GM19099 (cell line): ENCODE data around the gene LGR6.

Source experiments
- POLR2A ChIP-seq: IDR thresholded peaks from 3 replicates; pipeline ENCODE4 v1.6.1; 2011; ENCODE audit warnings: low read depth; ENCODE audit not compliant: insufficient read length; ENCODE audit errors: extremely low read depth

The LGR6 gene

DNA sequence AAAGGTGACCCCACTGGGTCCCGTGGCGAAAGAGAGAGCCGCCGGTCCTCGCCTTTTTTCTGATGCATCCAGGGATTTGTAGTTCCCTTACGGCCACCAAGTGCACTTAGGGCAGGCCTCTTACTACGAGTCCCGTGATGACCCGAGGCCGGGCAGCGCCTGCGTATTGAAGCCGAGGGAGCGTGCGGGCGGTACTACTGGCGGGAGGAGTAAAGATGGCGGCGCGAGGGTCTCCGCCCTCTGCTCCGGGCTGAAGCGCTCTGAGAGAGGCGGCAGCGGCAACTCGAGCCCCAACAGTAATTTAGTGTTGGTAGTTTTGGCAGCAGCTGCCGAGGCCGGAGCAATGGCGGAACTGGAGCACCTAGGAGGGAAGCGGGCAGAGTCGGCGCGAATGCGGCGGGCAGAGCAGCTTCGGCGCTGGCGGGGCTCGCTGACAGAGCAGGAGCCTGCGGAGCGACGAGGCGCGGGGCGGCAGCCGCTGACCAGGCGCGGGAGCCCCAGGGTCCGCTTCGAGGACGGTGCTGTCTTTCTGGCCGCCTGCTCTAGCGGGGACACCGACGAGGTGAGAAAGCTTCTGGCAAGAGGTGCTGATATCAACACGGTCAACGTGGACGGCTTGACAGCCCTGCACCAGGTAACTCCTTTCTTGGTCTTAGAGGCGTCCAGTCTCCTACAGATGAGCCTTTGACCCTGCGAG lies 155.1 kb downstream of the LGR6 start, which contains the start of gene PPP1R12B:
TSS of gene PPP1R12B (plus strand) at position 191 of the 697 bp plus-strand sequence. CDS start at position 344, 153 bp downstream.
- TF ChIP-seq POLR2A: peak; percentile 69

DNA sequence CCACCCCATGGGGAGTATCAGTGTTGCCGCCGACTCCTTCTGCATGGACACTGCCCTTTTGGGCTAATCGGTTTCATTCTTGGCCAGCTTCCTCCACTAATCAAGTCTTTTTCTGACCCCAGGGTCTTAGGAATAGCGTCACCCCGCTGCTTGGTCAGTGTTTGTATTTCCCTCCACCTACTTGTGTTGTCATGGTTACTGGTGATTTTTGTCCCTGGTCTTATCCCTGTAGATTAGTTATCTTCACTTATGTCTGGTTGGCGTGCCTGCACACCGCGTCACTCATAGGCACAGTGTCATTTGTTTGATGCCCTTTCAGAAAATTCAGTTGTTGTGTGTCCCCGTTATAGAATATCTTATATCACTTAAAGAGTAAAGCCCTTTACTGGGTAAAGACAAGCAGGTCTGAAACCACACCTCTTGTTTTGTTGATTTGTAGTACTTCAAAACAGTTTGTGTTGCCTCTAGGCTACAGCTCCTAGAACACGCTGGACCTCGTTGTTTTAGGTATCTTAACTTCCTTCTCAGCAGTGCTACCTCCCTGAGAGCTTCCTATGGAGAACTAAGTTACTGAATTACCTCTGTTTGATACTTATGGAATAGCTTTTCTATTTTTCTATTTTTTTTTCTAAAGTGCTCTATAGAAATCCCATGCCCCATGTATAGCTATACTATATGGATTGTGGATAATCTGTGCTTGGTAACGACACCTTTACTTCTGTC lies 155.8 kb downstream of the LGR6 start:
- TF ChIP-seq POLR2A: no peak

DNA sequence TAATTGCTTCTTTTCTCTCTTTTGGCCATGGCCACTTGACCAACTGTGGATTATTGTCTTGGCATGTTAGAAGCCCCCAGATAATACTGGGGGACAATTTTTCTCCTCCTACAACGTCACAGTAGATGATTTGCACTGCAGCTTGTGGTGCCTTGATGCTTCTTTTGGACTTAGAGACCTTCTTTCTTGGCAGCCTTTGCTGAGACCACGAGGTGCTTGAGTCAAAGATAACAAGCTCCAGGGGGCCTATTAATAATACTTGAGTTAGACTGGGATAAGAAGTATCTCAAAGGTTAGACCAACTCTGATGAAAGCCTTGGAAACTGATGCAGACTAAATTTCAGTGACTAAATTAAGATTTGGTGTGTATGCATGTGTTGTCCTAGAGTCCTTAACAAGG lies 158.1 kb downstream of the LGR6 start:
- TF ChIP-seq POLR2A: no peak

DNA sequence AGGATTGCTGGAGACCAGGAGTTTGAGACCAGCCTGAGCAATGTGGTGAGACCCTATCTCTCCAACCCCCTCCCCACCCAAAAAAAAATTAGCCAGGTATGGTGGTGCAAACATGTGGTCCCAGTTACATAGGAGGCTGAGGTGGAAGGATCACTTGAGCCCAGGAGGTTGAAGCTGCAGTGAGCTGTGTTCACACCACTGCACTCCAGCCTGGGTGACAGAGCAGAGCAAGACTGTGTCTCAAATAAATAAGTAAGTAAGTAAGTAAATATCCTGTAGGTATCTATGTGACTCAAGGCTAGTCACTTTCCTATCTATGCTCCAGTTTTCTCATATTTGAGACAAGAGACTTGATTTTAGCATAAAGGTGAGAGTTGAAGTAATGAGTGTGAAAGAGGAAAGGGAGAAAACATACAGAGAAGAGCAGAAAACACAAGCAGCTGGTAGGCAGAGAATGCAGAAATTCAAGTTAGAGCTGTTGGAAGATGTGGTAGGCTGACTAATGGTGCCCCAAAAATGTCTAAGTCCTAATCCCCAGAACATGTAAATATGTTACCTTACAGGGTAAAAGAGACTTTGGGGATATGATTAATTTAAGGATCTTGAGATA lies 162.4 kb downstream of the LGR6 start:
- no peak for TF ChIP-seq POLR2A

DNA sequence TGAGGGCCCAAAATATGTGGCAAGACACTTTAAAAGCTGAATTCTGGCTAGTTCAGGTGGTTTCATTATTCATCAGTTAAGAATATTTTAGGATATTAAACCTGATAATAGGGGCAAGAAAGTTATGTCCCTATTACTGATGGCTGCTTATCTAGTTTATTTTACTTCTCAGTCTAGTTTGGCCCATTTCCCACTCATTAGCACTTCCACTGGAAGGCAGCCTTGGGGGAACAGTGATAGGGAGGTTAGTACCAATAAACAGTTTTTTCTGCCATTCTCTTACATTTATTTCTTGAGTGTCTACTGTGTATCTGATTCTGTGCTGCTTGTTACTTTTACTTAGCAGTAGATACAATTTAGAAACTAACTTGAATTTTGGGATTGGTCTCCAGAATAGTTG lies 163.9 kb downstream of the LGR6 start:
- TF ChIP-seq POLR2A: no peak

DNA sequence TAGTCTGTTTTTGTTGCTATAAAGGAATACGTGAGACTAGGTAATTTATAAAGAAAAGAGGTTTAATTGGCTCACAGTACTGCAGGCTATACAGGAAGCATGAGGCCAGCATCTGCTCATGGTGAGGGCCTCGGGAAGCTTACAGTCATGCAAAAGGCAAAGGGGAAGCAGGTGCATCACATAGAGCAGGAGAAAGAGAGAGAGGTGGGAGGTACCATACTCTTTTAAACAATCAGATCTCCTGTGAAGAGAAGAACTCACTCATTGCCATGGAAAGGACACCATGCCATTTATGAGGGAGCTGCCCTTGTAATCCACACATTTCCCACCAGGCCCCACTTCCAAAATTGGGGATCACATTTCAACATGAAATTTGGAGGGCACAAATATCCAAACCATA lies 167.6 kb downstream of the LGR6 start:
- TF ChIP-seq POLR2A: no peak

DNA sequence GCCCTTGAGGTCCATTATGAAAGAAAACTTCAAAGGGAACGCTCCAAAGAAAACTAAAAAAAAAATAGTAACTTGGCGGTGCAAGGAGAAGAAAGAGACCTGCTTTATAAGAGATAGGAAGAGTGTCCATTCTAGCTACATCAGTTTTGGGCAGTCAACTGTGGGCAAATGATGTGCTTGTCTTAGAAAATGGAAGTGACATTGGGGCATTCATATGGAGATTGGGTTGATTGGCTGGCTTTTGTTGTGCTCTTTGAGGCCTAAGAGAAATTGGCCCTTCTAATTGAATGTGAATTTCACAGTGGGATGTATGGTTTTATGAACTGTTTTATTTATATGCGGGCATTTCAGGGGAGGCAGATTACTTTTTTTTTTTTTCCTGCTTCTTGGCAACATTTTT lies 168.1 kb downstream of the LGR6 start:
- TF ChIP-seq POLR2A: no peak

DNA sequence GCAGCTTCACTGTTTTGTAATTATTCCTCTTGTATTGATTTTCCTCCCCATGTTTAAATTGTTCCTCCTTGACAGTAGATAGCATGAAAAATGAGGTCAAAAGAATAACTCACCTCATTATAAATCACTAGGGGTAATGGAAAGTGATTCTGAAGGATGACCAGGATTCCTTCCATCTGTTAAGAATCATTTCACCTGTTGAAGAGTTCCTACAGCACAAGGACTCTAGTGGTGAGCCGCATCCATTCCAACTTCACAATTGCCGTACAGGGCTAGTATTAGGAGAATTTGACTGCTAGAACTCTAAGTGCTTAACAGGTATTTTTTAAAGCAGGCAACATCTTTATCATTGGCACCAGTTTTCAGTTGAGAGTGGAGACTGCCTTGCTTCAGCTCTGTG lies 168.6 kb downstream of the LGR6 start:
- no peak for TF ChIP-seq POLR2A

DNA sequence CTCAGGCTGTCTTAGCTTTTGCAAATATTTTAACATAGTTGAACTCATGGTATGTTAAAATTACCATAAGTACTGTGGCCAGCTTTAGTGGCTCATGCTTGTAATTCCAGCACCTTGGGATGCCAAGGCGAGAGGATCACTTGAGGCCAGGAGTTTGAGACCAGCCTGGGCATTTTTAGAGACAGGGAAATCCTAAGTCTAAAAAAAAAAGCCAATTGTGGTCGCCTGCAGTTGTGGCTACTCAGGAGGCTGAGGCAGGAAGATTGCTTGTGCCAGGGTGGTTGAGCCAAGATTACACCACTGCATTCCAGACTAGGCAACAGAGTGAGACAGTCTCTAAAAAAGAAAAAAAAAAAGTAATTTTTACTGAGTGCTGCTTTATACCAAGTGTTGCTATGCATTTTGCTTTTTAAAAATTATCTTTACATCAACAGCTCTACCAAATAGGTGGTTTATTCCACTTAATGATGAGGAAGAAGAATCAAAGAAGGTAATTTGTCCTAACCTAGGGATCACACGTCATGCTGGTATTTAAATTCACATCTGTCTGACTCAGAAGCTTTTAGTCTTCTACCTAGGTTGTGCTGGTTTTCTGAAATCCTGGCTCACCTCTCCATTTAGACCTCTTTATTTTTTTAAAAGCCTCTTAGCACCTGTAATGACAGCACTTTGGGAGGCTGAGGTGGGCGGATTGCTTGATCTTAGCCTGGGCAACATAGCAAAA lies 171.7 kb downstream of the LGR6 start:
- TF ChIP-seq POLR2A: no peak

- no peak for TF ChIP-seq POLR2A
These were observed 173.7 kb downstream of the LGR6 start for GRCh38 chr1:202367271-202367670.
